ENCODE data around the gene LNX2.

The LNX2 gene

GRCh38 chr13:27583645-27584044 is 36.7 kb downstream of the LNX2 start:
- no peaks in the 10 kb centered on the region for H3K4me1 ChIP-seq (ENCODE audit: control insufficient read depth, low read depth, low read length)
- H3K4me3 ChIP-seq (ENCODE audit: low read length), result no peak overlapping the region
- H3K36me3 ChIP-seq (ENCODE audit: control insufficient read depth, low read depth, low read length), result peaks cover 8% of the 10 kb centered on the region
- no peaks in the 10 kb centered on the region for H3K27me3 ChIP-seq (ENCODE audit: control insufficient read depth, insufficient read depth, low read length)
- no peaks in the 10 kb centered on the region for H3K9me3 ChIP-seq (ENCODE audit: control insufficient read depth, low read depth, low read length)
- H3K27ac ChIP-seq (ENCODE audit: low read length), result no peak overlapping the region
- H3K9ac ChIP-seq (ENCODE audit: low read length), result no peak overlapping the region

- Histone ChIP-seq H3K27ac (ENCODE audit: low read length) (no peak overlapping the region), H3K27me3 (ENCODE audit: control insufficient read depth, insufficient read depth, low read length) (no peaks in the 10 kb centered on the region), H3K9ac (ENCODE audit: low read length) (no peak overlapping the region), H3K4me3 (ENCODE audit: low read length) (no peak overlapping the region), H3K36me3 (ENCODE audit: control insufficient read depth, low read depth, low read length) (peaks cover 8% of the 10 kb centered on the region), H3K9me3 (ENCODE audit: control insufficient read depth, low read depth, low read length) (no peaks in the 10 kb centered on the region), H3K4me1 (ENCODE audit: control insufficient read depth, low read depth, low read length) (no peaks in the 10 kb centered on the region)
These were observed 42.0 kb downstream of the LNX2 start for GRCh38 chr13:27578121-27579030.

DNA sequence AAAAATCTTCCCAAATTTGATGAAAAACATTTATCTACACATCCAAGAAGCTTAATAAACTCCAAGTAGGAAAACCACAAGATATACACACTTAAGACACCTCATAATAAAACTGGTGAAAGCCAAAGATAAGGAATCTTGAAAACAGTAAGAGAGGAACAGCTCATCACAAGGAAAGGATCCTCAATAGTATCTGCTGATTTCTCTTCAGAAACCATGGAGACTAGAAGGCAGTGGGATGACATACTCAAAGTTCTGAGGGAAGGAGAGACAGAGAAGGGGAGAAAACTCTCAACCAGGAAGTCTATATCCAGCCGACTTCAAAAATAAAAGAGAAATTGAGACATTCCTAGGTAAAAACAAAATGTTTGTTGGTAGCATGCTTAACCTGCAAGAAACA is 45.7 kb downstream of the LNX2 start:
- Histone ChIP-seq H3K27me3 (ENCODE audit: control insufficient read depth, insufficient read depth, low read length) (no peaks in the 10 kb centered on the region), H3K27ac (ENCODE audit: low read length) (no peak overlapping the region), H3K36me3 (ENCODE audit: control insufficient read depth, low read depth, low read length) (no peaks in the 10 kb centered on the region), H3K4me3 (ENCODE audit: low read length) (no peak overlapping the region), H3K9me3 (ENCODE audit: control insufficient read depth, low read depth, low read length) (no peaks in the 10 kb centered on the region), H3K4me1 (ENCODE audit: control insufficient read depth, low read depth, low read length) (no peaks in the 10 kb centered on the region), H3K9ac (ENCODE audit: low read length) (no peak overlapping the region)

- H3K9me3 ChIP-seq (ENCODE audit: control insufficient read depth, low read depth, low read length), result no peaks in the 10 kb centered on the region
- no peak overlapping the region for H3K9ac ChIP-seq (ENCODE audit: low read length)
- no peak overlapping the region for H3K27ac ChIP-seq (ENCODE audit: low read length)
These were observed 47.1 kb downstream of the LNX2 start for GRCh38 chr13:27573265-27573664.

DNA sequence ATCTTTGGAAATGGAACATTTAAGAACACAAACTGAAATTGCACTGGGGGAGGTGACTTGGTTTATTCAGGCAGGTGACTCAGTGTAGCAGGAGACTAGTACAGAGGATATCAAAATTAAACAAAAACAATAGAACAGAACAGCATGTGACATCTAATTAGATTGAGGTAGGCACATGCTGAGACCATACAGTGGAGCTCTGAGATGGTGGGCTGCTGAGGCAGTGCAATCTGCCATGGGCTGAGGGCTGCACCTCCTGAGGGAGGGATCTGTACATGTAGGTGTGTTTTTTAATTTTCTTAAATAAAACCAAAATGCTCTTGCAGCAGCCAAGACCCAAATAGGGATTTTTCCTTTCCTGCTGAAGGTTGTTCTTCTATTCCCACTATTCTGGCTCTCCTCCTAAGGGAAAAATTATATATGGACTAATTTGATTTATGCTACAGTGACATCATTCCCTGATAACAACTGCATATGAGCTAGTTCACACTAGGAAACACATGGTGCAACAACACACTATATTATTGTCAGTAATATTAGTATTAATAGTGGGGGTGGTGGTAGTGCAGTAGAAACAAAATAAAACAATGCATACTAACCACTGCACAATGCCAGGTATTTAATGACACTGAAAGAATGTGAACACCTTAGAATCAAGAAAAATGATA is 48.0 kb downstream of the LNX2 start:
- no peak overlapping the region for H3K4me3 ChIP-seq (ENCODE audit: low read length)
- peaks cover 8% of the 10 kb centered on the region for H3K36me3 ChIP-seq (ENCODE audit: control insufficient read depth, low read depth, low read length)
- no peaks in the 10 kb centered on the region for H3K9me3 ChIP-seq (ENCODE audit: control insufficient read depth, low read depth, low read length)
- H3K27ac ChIP-seq (ENCODE audit: low read length), result no peak overlapping the region
- H3K27me3 ChIP-seq (ENCODE audit: control insufficient read depth, insufficient read depth, low read length), result no peaks in the 10 kb centered on the region
- no peak overlapping the region for H3K9ac ChIP-seq (ENCODE audit: low read length)
- no peaks in the 10 kb centered on the region for H3K4me1 ChIP-seq (ENCODE audit: control insufficient read depth, low read depth, low read length)

More at GRCh38 chr13:27573265-27573664, 47.1 kb downstream of the LNX2 start:
- H3K36me3 ChIP-seq (ENCODE audit: control insufficient read depth, low read depth, low read length), result peaks cover 5% of the 10 kb centered on the region
- no peak overlapping the region for H3K4me3 ChIP-seq (ENCODE audit: low read length)
- H3K27me3 ChIP-seq (ENCODE audit: control insufficient read depth, insufficient read depth, low read length), result no peaks in the 10 kb centered on the region
- H3K4me1 ChIP-seq (ENCODE audit: control insufficient read depth, low read depth, low read length), result no peaks in the 10 kb centered on the region

DNA sequence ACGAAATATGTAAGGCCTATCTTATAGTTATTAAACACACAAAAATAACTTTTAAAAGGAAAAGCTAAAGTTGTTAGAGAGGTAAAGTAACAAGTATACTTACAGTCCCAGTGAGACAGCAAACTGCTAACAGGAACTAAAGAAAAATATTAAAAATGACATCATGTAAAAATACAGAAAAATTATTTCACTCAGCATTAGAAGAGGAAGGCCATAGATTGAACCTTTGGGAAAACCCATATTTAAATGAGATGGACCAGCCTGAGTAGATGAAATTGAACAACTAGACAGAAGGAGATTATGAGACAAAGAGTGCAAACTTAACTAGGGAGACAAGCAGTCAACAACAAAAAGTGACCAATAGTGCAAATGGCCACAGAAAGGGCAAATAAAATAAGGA is 49.4 kb downstream of the LNX2 start:
- no peak overlapping the region for H3K27ac ChIP-seq (ENCODE audit: low read length)
- H3K9me3 ChIP-seq (ENCODE audit: control insufficient read depth, low read depth, low read length), result no peaks in the 10 kb centered on the region
- peaks cover 19% of the 10 kb centered on the region for H3K36me3 ChIP-seq (ENCODE audit: control insufficient read depth, low read depth, low read length)
- H3K4me1 ChIP-seq (ENCODE audit: control insufficient read depth, low read depth, low read length), result no peaks in the 10 kb centered on the region
- H3K27me3 ChIP-seq (ENCODE audit: control insufficient read depth, insufficient read depth, low read length), result no peaks in the 10 kb centered on the region
- H3K9ac ChIP-seq (ENCODE audit: low read length), result no peak overlapping the region
- no peak overlapping the region for H3K4me3 ChIP-seq (ENCODE audit: low read length)

DNA sequence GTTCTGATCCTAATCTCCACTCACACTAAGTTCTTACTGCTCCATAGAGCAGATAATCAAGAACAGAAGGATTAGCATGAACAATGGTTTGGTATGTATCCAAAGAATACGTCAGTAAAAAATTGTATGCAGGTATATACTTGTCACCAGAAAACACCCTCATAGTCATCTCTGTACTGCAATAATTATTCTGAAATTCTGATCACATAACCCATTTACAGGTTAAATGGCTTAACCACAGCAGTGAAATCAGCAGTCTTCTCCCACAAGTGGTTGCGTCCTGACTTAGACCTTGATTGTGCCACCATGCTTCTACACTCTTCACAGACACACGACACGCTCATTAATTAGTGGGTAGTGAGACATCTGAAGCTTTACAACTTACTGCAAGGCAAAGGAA is 50.9 kb downstream of the LNX2 start:
- Histone ChIP-seq H3K9ac (ENCODE audit: low read length) (no peak overlapping the region), H3K4me1 (ENCODE audit: control insufficient read depth, low read depth, low read length) (no peaks in the 10 kb centered on the region), H3K36me3 (ENCODE audit: control insufficient read depth, low read depth, low read length) (peaks cover 25% of the 10 kb centered on the region), H3K9me3 (ENCODE audit: control insufficient read depth, low read depth, low read length) (no peaks in the 10 kb centered on the region), H3K27ac (ENCODE audit: low read length) (no peak overlapping the region), H3K27me3 (ENCODE audit: control insufficient read depth, insufficient read depth, low read length) (no peaks in the 10 kb centered on the region), H3K4me3 (ENCODE audit: low read length) (no peak overlapping the region)

DNA sequence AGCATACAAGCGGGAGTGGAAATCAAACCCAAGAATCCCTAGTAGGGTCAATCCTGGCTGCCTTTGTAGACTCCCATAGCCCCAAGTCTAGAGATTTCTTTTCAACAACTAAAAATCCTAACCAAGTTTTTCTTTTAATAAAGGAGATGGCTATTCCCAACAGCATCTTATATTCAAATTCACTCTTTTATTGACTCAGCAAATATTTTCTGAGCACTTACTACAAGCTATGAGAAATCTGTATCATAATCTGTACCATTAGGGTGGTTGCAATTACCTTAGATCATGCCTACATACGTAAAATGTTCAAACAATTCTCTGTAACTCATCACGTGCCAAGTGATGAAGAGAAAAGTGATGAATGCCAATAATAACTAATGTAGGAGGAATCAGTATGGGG is 54.5 kb downstream of the LNX2 start:
- H3K4me1 ChIP-seq (ENCODE audit: control insufficient read depth, low read depth, low read length), result no peaks in the 10 kb centered on the region
- peaks cover 39% of the 10 kb centered on the region for H3K36me3 ChIP-seq (ENCODE audit: control insufficient read depth, low read depth, low read length)
- no peak overlapping the region for H3K27ac ChIP-seq (ENCODE audit: low read length)
- H3K9me3 ChIP-seq (ENCODE audit: control insufficient read depth, low read depth, low read length), result no peaks in the 10 kb centered on the region
- H3K9ac ChIP-seq (ENCODE audit: low read length), result no peak overlapping the region
- no peaks in the 10 kb centered on the region for H3K27me3 ChIP-seq (ENCODE audit: control insufficient read depth, insufficient read depth, low read length)
- H3K4me3 ChIP-seq (ENCODE audit: low read length), result no peak overlapping the region

GRCh38 chr13:27562457-27562856 is 57.9 kb downstream of the LNX2 start:
- H3K27me3 ChIP-seq (ENCODE audit: control insufficient read depth, insufficient read depth, low read length), result no peaks in the 10 kb centered on the region
- H3K27ac ChIP-seq (ENCODE audit: low read length), result no peak overlapping the region
- no peak overlapping the region for H3K4me3 ChIP-seq (ENCODE audit: low read length)
- H3K36me3 ChIP-seq (ENCODE audit: control insufficient read depth, low read depth, low read length), result peaks cover 31% of the 10 kb centered on the region
- H3K9ac ChIP-seq (ENCODE audit: low read length), result no peak overlapping the region
- no peaks in the 10 kb centered on the region for H3K4me1 ChIP-seq (ENCODE audit: control insufficient read depth, low read depth, low read length)
- no peaks in the 10 kb centered on the region for H3K9me3 ChIP-seq (ENCODE audit: control insufficient read depth, low read depth, low read length)

- Histone ChIP-seq H3K27me3 (ENCODE audit: control insufficient read depth, insufficient read depth, low read length) (no peaks in the 10 kb centered on the region), H3K4me1 (ENCODE audit: control insufficient read depth, low read depth, low read length) (no peaks in the 10 kb centered on the region), H3K9ac (ENCODE audit: low read length) (no peak overlapping the region), H3K4me3 (ENCODE audit: low read length) (no peak overlapping the region), H3K27ac (ENCODE audit: low read length) (no peak overlapping the region), H3K36me3 (ENCODE audit: control insufficient read depth, low read depth, low read length) (peaks cover 20% of the 10 kb centered on the region), H3K9me3 (ENCODE audit: control insufficient read depth, low read depth, low read length) (no peaks in the 10 kb centered on the region)
These were observed 60.6 kb downstream of the LNX2 start for GRCh38 chr13:27559719-27560118.

DNA sequence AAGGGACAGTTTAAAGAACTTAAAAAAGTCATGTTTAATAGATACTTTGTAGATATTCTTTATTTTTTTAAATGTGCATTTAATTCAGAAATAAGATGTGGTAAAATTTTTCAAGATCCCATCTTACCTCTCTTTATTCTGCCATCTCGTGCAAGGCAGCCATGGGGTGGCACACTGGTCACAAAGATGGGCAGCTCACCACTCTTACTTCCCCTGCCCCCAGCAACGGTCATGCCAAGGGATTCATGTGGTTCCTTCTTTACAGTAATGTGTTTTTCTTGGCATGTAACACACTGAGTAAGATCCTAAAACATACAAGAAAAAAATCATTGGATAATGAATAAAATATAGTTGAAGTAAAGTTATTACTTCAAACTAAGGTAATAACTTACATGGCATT is 64.2 kb downstream of the LNX2 start:
- Histone ChIP-seq H3K4me1 (ENCODE audit: control insufficient read depth, low read depth, low read length) (no peaks in the 10 kb centered on the region), H3K36me3 (ENCODE audit: control insufficient read depth, low read depth, low read length) (peaks cover 10% of the 10 kb centered on the region), H3K9ac (ENCODE audit: low read length) (no peak overlapping the region), H3K4me3 (ENCODE audit: low read length) (no peak overlapping the region), H3K27ac (ENCODE audit: low read length) (no peak overlapping the region), H3K27me3 (ENCODE audit: control insufficient read depth, insufficient read depth, low read length) (no peaks in the 10 kb centered on the region), H3K9me3 (ENCODE audit: control insufficient read depth, low read depth, low read length) (no peaks in the 10 kb centered on the region)

- Histone ChIP-seq H3K27me3 (ENCODE audit: control insufficient read depth, insufficient read depth, low read length) (no peaks in the 10 kb centered on the region), H3K27ac (ENCODE audit: low read length) (no peak overlapping the region), H3K9me3 (ENCODE audit: control insufficient read depth, low read depth, low read length) (no peaks in the 10 kb centered on the region), H3K4me3 (ENCODE audit: low read length) (no peak overlapping the region), H3K36me3 (ENCODE audit: control insufficient read depth, low read depth, low read length) (peaks cover 25% of the 10 kb centered on the region), H3K4me1 (ENCODE audit: control insufficient read depth, low read depth, low read length) (no peaks in the 10 kb centered on the region), H3K9ac (ENCODE audit: low read length) (no peak overlapping the region)
These were observed 68.8 kb downstream of the LNX2 start for GRCh38 chr13:27551562-27551961.
